ENCODE data around the gene PLEKHM2.

PLEKHM2 gene, protein sequence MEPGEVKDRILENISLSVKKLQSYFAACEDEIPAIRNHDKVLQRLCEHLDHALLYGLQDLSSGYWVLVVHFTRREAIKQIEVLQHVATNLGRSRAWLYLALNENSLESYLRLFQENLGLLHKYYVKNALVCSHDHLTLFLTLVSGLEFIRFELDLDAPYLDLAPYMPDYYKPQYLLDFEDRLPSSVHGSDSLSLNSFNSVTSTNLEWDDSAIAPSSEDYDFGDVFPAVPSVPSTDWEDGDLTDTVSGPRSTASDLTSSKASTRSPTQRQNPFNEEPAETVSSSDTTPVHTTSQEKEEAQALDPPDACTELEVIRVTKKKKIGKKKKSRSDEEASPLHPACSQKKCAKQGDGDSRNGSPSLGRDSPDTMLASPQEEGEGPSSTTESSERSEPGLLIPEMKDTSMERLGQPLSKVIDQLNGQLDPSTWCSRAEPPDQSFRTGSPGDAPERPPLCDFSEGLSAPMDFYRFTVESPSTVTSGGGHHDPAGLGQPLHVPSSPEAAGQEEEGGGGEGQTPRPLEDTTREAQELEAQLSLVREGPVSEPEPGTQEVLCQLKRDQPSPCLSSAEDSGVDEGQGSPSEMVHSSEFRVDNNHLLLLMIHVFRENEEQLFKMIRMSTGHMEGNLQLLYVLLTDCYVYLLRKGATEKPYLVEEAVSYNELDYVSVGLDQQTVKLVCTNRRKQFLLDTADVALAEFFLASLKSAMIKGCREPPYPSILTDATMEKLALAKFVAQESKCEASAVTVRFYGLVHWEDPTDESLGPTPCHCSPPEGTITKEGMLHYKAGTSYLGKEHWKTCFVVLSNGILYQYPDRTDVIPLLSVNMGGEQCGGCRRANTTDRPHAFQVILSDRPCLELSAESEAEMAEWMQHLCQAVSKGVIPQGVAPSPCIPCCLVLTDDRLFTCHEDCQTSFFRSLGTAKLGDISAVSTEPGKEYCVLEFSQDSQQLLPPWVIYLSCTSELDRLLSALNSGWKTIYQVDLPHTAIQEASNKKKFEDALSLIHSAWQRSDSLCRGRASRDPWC

DNA sequence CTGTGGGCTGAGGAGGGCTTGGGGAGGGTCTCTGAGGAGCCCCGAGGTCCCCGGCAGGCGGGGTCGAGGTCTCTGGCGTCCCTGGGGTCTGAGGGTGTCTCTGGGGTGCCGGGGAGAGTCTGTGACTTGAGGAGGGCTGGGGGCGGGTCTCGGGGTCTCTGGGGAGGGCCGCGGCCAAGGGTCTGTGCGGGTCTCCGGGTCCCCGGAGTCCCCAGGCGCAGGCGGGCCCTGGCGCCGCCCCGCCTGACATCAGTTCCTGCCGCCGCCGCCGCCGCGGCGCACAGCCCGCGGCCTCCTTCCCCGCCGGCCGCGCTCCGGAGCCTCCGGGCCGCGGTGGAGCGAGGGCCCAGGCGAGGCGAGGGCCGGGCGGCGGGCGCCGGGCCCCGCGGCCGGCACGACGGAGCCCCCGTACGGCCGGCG, at the start of gene PLEKHM2:
PLEKHM2 (plus strand) TSS at position 279 of the 420 bp plus-strand sequence. CDS start 239 bp downstream, outside the sequence.
- TF ChIP-seq, protein P1, sequence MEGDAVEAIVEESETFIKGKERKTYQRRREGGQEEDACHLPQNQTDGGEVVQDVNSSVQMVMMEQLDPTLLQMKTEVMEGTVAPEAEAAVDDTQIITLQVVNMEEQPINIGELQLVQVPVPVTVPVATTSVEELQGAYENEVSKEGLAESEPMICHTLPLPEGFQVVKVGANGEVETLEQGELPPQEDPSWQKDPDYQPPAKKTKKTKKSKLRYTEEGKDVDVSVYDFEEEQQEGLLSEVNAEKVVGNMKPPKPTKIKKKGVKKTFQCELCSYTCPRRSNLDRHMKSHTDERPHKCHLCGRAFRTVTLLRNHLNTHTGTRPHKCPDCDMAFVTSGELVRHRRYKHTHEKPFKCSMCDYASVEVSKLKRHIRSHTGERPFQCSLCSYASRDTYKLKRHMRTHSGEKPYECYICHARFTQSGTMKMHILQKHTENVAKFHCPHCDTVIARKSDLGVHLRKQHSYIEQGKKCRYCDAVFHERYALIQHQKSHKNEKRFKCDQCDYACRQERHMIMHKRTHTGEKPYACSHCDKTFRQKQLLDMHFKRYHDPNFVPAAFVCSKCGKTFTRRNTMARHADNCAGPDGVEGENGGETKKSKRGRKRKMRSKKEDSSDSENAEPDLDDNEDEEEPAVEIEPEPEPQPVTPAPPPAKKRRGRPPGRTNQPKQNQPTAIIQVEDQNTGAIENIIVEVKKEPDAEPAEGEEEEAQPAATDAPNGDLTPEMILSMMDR (IDR thresholded peaks at IDR 0.05; ENCODE audit: low read depth, low read length), result no peak
- peak within 1 kb of the TSS; percentile 86 for H3K4me3 ChIP-seq (ENCODE audit: low read depth, low read length)

DNA sequence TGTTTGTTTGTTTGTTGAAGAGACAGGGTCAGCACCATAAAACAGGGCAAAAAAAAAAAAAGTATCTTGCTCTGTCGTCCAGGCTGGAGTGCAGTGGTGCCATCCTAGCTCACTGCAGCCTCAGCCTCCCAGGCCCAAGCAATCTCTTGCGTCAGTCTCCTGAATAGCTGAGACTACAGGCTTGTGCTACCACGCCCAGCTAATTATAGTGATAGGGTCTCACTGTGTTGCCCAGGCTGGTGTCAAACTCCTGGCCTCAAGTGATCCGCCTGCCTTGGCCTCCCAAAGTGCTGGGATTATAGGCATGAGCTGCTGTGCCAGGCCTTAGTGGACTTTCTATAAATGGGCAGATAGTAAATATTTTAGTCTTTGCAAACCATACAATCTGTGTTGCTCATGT, 47.7 kb upstream of the PLEKHM2 start:
- TF ChIP-seq, protein P1 (IDR thresholded peaks at IDR 0.05; ENCODE audit: low read depth, low read length), result no peak

DNA sequence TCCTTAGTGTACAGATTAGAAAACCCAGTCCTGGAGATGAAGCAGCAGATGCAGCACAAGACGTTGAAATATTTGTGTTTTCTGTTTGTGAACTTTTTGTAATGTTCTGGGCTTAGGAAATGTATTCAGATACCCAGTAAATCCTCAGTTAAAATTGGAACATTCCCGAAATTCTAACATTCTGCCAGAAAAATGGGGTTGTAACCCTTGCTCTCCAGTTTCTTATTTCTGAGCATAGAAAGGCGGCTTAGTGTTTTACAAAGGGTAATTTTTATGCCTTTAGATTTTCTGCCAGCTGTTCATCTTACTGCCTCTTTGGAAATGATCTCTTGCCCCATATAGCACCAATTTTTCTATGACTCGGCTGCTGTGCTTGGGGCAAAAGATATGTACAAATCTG, 46.3 kb upstream of the PLEKHM2 start:
- TF ChIP-seq, protein P1 (IDR thresholded peaks at IDR 0.05; ENCODE audit: low read depth, low read length), result no peak
- no peak overlapping the region for H3K4me3 ChIP-seq (ENCODE audit: low read depth, low read length)

More for the DNA sequence above, 47.7 kb upstream of the PLEKHM2 start:
- H3K4me3 ChIP-seq (ENCODE audit: low read depth, low read length), result no peak overlapping the region

DNA sequence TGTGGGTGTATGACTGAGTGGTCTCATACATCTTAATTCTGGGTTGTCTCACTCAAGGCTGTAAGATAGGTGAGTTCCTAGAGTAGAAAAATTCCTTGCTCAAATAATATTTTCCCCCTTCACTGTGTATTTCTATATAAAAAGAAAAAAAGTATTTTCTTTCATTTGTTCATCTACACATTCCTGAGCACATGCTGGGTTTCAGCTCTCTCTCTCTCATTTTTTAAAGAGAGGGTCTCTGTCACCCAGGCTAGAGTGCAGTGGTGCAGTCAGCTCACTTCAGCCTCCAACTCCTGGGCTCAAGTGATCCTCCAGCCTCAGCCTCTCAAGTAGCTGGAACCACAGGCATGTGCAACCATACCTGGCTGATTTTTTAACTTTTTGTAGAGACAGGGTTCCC, 44.9 kb upstream of the PLEKHM2 start:
- TF ChIP-seq, protein P1 (IDR thresholded peaks at IDR 0.05; ENCODE audit: low read depth, low read length), result no peak
- H3K4me3 ChIP-seq (ENCODE audit: low read depth, low read length), result no peak overlapping the region

DNA sequence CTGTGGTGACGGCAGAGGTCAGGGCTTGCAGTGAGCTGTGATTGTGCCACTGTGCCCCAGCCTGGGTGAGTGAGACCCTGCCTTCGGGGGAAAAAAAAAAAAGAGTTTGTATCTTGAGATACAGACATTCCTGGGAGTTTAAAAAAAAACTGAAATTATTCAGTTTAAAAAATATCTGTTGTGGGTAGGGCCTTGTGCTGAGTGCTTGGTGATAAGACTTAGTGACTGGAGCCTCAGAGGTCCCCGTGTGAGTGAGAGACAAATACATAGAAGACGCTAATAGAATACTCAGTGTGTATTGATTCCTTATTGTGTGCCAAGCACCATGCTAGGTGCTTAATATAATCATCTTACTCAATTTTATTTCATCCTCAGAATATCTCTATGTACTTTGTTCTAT, 44.2 kb upstream of the PLEKHM2 start:
- H3K4me3 ChIP-seq (ENCODE audit: low read depth, low read length), result no peak overlapping the region
- TF ChIP-seq, protein P1 (IDR thresholded peaks at IDR 0.05; ENCODE audit: low read depth, low read length), result no peak

DNA sequence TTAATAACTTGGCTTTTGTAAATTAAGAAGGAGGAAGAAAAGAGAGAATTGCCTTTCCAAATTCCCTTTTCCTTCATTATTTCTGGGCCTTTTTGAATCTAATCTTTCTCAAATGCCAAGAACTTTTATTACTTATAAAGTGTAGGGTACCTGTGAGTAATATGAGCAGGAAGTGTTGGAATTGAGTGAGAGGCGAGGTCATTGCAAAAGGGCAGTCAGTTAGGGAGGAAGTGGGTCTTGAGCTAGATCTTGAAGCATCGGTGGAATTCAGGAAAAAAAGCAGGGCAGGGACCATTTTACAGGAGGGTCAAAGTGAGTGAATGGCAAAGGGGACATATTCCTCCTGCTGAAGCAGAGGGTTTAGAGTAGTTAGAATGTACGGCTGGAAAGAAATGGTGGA, 43.5 kb upstream of the PLEKHM2 start:
- H3K4me3 ChIP-seq (ENCODE audit: low read depth, low read length), result no peak overlapping the region
- TF ChIP-seq, protein P1 (IDR thresholded peaks at IDR 0.05; ENCODE audit: low read depth, low read length), result no peak
